ENCODE data around the gene INF2. TPM values are rescaled to one million over a fixed set of nuclear protein-coding genes. Genes with fewer than 3 reads are reported as not detected.
A peak's percentile ranks its signal among the peaks of the same experiment; 100 is the strongest.

Gene INF2
- total RNA-seq, 6 experiments from 2014 or later, result 47.5 to 98.2 (median 71.4) TPM

DNA sequence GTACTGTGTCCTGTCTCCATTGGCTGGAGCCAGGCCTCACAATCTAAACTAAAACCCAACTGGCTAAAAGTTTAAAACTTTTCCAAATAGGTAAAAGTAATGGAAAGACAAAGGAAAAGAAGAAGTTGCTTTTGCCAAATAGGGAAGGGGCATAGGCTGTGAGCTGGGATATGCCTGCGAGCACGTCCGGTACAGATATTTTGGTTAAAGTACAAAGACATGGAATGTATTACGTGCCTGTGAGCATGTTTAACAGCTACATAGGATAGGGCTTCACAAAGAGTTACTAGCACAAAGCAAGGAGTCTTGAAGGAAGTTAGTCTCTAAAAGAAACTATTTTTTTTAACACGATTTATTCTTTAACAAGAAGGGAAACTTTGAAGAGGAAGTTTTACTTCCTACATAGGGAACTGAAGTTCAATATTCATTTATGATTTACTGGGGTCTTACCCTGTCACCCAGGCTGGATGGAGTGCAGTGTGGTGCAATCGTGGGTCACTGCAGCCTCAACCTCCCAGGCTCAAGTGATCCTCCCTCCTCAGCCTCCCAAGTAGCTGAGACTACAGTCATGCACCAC lies 41.9 kb upstream of the INF2 start:
- intact Hi-C loops (cut with DNase I), result loop anchor here in 1 of 2 donors (10.0 kb wide), 1 partner anchor 513 kb away; the partner anchor contains the start of gene KIF26A
- ATAC-seq (peak in 2 of 4 donors; percentile 9 to 30), DNase-seq (no peak)
- TF ChIP-seq CTCF (IDR thresholded peaks at IDR 0.05) (no peak), POLR2A (IDR thresholded peaks at IDR 0.05) (no peak)
- H3K36me3 ChIP-seq, result no peaks in the 10 kb centered on the region
- H3K27me3 ChIP-seq, result no peaks in the 10 kb centered on the region
- WGBS (ENCODE audit: insufficient coverage, low coverage, low lambda C conversion rate, missing lambda C conversion rate), result 60% methylated on average over 6 of the region's 6 CpGs
- H3K4me3 ChIP-seq, result no peak overlapping the region
- no peaks in the 10 kb centered on the region for H3K9me3 ChIP-seq
- H3K27ac ChIP-seq, result no peak overlapping the region
- peaks cover 0 to 9% (median 0%) of the 10 kb centered on the region in 4 donors for H3K4me1 ChIP-seq

DNA sequence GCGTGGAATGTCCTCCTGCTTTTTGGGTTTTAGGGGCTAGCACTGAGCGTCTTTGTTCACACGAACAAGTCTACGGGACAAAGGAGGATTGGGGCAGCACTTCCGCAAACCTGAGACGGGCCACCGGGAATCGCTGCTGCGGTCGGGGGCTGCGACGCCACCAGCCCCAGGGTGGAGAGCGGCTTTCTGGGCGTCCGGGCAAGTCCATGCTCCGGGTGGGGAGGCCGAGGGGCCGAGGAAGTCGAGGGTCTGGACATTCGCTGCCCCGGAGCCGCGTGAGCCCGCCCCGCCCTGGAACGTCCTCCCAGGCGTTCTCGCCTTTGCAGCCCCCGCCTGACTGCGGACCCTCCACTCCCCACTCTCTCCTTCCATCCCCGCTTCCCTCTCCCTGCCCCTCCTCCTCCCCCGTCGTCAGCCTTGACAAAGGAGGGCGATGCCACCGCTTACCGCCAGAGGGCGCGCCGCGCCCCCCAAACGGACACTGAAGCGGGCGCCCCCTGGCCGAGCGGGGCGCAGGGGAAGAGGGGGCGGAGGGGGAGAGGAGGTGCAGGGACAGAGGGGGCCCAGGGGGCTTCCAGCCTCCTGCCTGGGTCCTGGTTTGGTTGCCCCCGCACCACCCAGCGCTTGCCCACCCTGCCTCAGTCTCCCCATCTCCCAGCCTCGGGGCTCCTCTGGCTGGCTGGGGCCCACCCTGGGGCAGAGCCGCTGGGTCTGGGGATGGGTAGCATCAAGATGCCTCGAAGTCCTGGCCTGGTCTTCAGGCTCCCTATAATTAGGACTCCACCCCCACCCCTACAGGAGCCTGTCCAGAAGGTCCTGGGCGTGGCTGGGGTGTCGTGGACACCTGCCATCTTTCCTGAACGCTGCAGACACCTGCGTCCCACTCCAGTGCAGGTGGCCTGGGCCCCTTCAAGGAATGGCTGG lies 39.1 kb upstream of the INF2 start:
- intact Hi-C loops (cut with DNase I), result loop anchor here (5.0 kb wide), 2 partner anchors 57 to 62 kb away; no protein-coding TSS in a partner anchor
- H3K4me1 ChIP-seq, result peaks cover 0 to 23% (median 3%) of the 10 kb centered on the region in 4 donors
- H3K27ac ChIP-seq, result no peak overlapping the region
- DNase-seq (peak; percentile 63 to 74 (median 68)), ATAC-seq (peak; percentile 73 to 79 (median 76))
- no peaks in the 10 kb centered on the region for H3K27me3 ChIP-seq
- H3K36me3 ChIP-seq, result no peaks in the 10 kb centered on the region
- H3K9me3 ChIP-seq, result no peaks in the 10 kb centered on the region
- WGBS (ENCODE audit: insufficient coverage, low coverage, low lambda C conversion rate, missing lambda C conversion rate), result 10% methylated on average over 5 of the region's 56 CpGs
- TF ChIP-seq POLR2A (IDR thresholded peaks at IDR 0.05) (no peak), CTCF (IDR thresholded peaks at IDR 0.05) (peak; percentile 86 to 92 (median 90))
- peak overlapping the region in 2 of 3 donors; percentile 38 to 46 for H3K4me3 ChIP-seq

DNA sequence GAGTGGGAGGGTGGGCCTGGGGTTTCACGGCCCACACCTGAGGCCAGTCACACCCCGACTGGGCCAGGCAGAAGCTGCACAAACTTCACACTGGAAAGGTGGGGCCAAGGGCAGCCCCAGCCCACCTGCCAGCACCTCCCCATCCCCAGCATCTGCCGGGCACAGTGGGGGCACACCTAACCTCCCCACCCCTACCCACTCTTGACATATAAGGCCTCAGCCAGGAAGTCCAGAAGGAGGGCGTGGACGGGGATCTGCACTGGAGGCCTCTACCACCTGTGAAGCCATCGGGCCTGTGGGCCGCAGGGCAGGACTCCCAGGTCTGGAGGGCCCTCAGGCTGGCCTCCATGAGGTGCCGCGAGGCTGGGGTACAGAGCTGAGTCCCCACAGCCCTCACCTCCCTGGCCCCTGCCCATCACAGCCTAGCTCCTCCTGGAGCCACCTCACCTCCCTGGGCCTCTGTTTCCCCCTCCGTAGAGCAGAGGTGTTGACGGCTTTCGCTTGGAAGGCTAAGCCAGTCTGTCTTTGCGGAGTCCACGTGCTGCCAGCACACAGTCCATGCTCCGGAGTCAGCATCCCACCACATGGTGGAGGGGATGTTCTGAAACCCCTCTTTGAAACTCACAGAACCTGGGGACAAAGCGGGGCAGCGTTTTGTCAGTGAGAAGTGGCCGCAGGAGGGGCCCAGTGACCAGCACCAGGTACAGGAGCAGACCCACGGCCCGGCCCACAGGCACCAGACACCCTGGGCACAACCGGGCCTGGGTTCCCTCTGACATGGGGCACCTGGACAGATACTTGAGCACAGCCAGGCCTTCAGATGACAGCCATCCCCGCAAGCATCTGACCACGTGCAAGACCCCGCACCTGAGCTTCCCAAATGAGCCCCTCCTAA lies 38.2 kb upstream of the INF2 start:
- Histone ChIP-seq H3K27me3 (no peaks in the 10 kb centered on the region), H3K9me3 (no peaks in the 10 kb centered on the region), H3K27ac (no peak overlapping the region), H3K4me1 (peaks cover 0 to 23% (median 3%) of the 10 kb centered on the region in 4 donors), H3K36me3 (no peaks in the 10 kb centered on the region), H3K4me3 (no peak overlapping the region)
- no peak for TF ChIP-seq POLR2A (IDR thresholded peaks at IDR 0.05)
- intact Hi-C loops (cut with DNase I), result loop anchor here (5.0 kb wide), 2 partner anchors 56 to 61 kb away; no protein-coding TSS in a partner anchor
- 90% methylated on average over 4 of the region's 24 CpGs for WGBS (ENCODE audit: insufficient coverage, low coverage, low lambda C conversion rate, missing lambda C conversion rate)
- no peak for ATAC-seq
- DNase-seq, result no peak

DNA sequence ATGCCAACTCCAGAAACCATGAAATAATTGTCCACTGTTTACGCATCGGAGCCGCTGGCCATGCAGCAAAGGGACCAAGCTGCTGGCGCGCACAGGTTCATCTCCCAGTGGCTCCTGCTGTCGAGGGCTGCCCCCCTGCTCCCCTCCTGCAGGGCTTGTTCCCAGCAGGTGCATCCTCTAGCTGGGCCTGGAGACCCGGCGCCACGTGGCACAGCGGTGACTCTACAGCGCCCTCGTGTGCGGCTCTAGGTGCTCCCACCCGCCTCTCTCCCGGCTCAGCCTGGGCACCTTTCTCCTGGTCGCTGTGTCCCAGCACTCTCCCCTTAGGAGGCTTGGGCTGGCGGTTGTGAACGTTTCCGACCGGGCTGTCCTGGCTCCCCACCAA lies 37.5 kb upstream of the INF2 start:
- WGBS (ENCODE audit: insufficient coverage, low coverage, low lambda C conversion rate, missing lambda C conversion rate), result 100% methylated on average over 3 of the region's 20 CpGs
- Histone ChIP-seq H3K4me1 (peaks cover 0 to 23% (median 3%) of the 10 kb centered on the region in 4 donors), H3K9me3 (no peaks in the 10 kb centered on the region), H3K4me3 (no peak overlapping the region), H3K27me3 (no peaks in the 10 kb centered on the region), H3K36me3 (no peaks in the 10 kb centered on the region), H3K27ac (no peak overlapping the region)
- ATAC-seq (no peak), DNase-seq (no peak)
- TF ChIP-seq CTCF (IDR thresholded peaks at IDR 0.05), result no peak
- no peak for TF ChIP-seq POLR2A (IDR thresholded peaks at IDR 0.05)
- intact Hi-C loops (cut with DNase I), result loop anchor here (5.0 kb wide), 2 partner anchors 55 to 60 kb away; no protein-coding TSS in a partner anchor

Measured in right lobe of liver (tissue), 6 donors.